CD4-positive, alpha-beta memory T cell (primary cell): ENCODE measurements around the gene KLHL25. TPM values are rescaled to one million over a fixed set of nuclear protein-coding genes. Genes with fewer than 3 reads are reported as not detected.
"Not testable (repeated sequence)": the region's sequence is repeated elsewhere in the genome, so short reads cannot be mapped to it uniquely, and the experiment has no call there.

Experiments used
- CTCF ChIA-PET: fragments of 350-600 bp; sonication (Branson Sonifier 250); formaldehyde crosslinking; loops from one replicate; lab custom pipeline; 2021; ENCODE audit warnings: inconsistent platforms; ENCODE audit not compliant: partially characterized antibody; lab: Charles Lee
- POLR2A ChIA-PET: fragments of 350-600 bp; sonication (Branson Sonifier 250); formaldehyde crosslinking; loops from one replicate; lab custom pipeline; 2021; ENCODE audit not compliant: partially characterized antibody; lab: Charles Lee
- DNase-seq, 5 donors: peaks; one replicate each; pipeline versions ENCODE4 v3.0.0 to v3.0.0-alpha.2; 2020 to 2022; ENCODE audit warnings: mixed read lengths in 1 of 5
- H3K27ac ChIP-seq: one replicate; pipeline ENCODE4 v1.7.0; 2013; ENCODE audit warnings: low read depth, low read length
- H3K27me3 ChIP-seq: 2 replicates; pipeline ENCODE4 v1.7.0; 2013; ENCODE audit warnings: mild to moderate bottlenecking, low read length, moderate library complexity; ENCODE audit not compliant: insufficient read depth
- H3K36me3 ChIP-seq: 2 replicates; pipeline ENCODE4 v1.7.0; 2013; ENCODE audit warnings: mild to moderate bottlenecking, low read length, moderate library complexity; ENCODE audit not compliant: insufficient read depth
- H3K4me1 ChIP-seq: 2 replicates; pipeline ENCODE4 v1.7.0; 2013; ENCODE audit warnings: mild to moderate bottlenecking, low read length, moderate library complexity; ENCODE audit not compliant: insufficient read depth
- H3K4me3 ChIP-seq, 2 donors: one replicate each; pipeline ENCODE4 v1.7.0; 2013; ENCODE audit warnings: low read length in 2 of 2, mild to moderate bottlenecking in 1 of 2
- H3K9me3 ChIP-seq, 2 donors: one replicate each; pipeline ENCODE4 v1.7.0; 2013; ENCODE audit warnings: low read length in 2 of 2, control low read depth in 1 of 2; ENCODE audit not compliant: control insufficient read depth in 1 of 2
- H3K27ac Mint-ChIP-seq, 7 donors: one replicate each; pipeline ENCODE4 v1.8.0; 2020 to 2021; ENCODE audit warnings: mixed read lengths in 7 of 7, mild to moderate bottlenecking in 6 of 7, inconsistent platforms in 3 of 7, moderate library complexity in 3 of 7
- H3K27me3 Mint-ChIP-seq, 2 donors: one replicate each; pipeline ENCODE4 v1.8.0; 2020 to 2021; ENCODE audit warnings: mixed read lengths in 2 of 2
- H3K36me3 Mint-ChIP-seq, 2 donors: one replicate each; pipeline ENCODE4 v1.8.0; 2020 to 2021; ENCODE audit warnings: mixed read lengths in 2 of 2, inconsistent platforms in 1 of 2, mild to moderate bottlenecking in 1 of 2
- H3K4me1 Mint-ChIP-seq, 4 donors: one replicate each; pipeline ENCODE4 v1.8.0; 2020 to 2021; ENCODE audit warnings: mixed read lengths in 4 of 4, mild to moderate bottlenecking in 1 of 4
- H3K4me3 Mint-ChIP-seq, 8 donors: one replicate each; pipeline ENCODE4 v1.8.0; 2020 to 2021; ENCODE audit warnings: mixed read lengths in 8 of 8, mild to moderate bottlenecking in 7 of 8, moderate library complexity in 6 of 8, inconsistent platforms in 3 of 8
- H3K9me3 Mint-ChIP-seq, 8 donors: one replicate each; pipeline ENCODE4 v1.8.0; 2020 to 2021; ENCODE audit warnings: mixed read lengths in 8 of 8, mild to moderate bottlenecking in 5 of 8, inconsistent platforms in 3 of 8, moderate library complexity in 1 of 8
- intact Hi-C: fragments of 100-400 bp; cut with micrococcal nuclease; formaldehyde crosslinking; loops from one replicate; pipeline ENCODE4 v1.15.1; 2023
- polyA plus RNA-seq, 2 donors: library from polyadenylated mRNA; unstranded; fragments of 300-500 nt; fragmentation: Illumina TruSeq; gene quantifications; one replicate each; pipeline ENCODE4 v1.2.3, GENCODE V29; 2021
- total RNA-seq, 2 experiments: library from RNA; stranded (reverse); gene quantifications; one replicate each; pipeline ENCODE4 v1.2.3, GENCODE V29; 2021

The KLHL25 gene
- total and polyA plus RNA-seq, 4 experiments from 2014 or later = 1.6 to 11.4 (median 6.7) TPM

DNA sequence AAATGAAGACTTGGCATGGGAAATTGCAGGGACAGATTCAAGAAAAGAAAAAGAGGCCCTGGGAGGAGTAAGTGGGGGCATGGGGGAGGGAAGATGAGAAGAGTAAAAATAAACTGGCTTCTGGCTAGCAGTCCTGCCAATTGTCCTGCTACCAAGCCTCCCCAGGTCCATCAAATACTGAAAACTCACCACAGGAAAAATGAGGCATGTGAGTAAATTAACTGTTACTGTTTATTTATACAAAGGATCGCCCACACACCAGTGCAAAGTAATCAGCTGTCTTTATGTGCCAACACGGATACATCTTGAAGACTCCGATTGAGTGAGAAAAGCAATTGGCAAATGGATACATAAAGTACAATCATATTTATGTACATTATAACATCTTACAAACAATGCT is 10.7 kb upstream of the KLHL25 start:
- H3K27ac ChIP-seq = no peak overlapping the region
- no peak overlapping the region for H3K4me3 Mint-ChIP-seq
- H3K9me3 Mint-ChIP-seq = peaks cover 0 to 2% (median 0%) of the 10 kb centered on the region in 8 donors
- DNase-seq = no peak
- no peaks in the 10 kb centered on the region for H3K4me1 Mint-ChIP-seq
- H3K27me3 ChIP-seq = no peaks in the 10 kb centered on the region
- peaks cover 0 to 2% of the 10 kb centered on the region in 2 donors for H3K27me3 Mint-ChIP-seq
- H3K36me3 Mint-ChIP-seq = peaks cover 0 to 1% of the 10 kb centered on the region in 2 donors
- H3K4me1 ChIP-seq = no peaks in the 10 kb centered on the region
- ChIA-PET CTCF (no interaction called here), POLR2A (interaction anchor here (0.7 to 0.9 kb wide), 2 partner anchors 11 to 79 kb away, joined by 3 read pairs; no protein-coding TSS in a partner anchor)
- no peak overlapping the region for H3K27ac Mint-ChIP-seq
- H3K9me3 ChIP-seq = no peaks in the 10 kb centered on the region
- H3K36me3 ChIP-seq = no peaks in the 10 kb centered on the region
- intact Hi-C loops = no loop called here
- H3K4me3 ChIP-seq = no peak overlapping the region

DNA sequence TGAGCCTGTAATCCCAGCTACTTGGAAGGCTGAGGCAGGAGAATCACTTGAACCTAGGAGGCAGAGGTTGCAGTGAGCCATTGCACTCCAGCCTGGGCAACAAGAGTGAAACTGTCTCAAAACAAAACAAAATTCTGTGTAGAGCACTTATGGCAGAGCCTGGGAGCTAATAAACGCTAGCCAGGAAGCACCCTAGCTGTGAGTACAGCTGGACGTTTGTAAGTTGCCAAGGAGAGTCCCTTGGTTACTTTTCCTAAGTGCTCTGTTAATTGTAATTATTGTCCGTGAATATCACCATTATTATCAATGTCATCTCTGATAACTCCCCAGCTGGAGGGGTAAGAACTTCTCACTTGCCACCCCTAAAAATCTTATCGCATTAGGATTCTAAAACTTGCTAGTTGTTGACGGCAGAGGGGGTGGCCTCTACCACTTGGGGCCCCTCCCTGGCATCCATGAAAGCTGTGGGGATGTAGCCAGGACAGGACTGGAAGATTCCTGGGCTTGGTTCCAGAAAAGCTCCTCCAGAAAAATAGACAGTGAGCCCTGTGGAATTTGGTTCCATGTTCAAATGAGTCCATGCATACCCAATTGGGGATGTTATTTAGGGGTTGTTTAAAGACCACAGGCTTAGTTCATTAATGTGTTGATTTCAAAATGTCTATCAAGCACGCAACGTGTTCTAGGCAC is 9.9 kb upstream of the KLHL25 start:
- H3K9me3 ChIP-seq = no peaks in the 10 kb centered on the region
- no peak for DNase-seq
- Mint-ChIP-seq H3K27me3 (peaks cover 0 to 3% of the 10 kb centered on the region in 2 donors), H3K4me1 (no peaks in the 10 kb centered on the region), H3K27ac (no peak overlapping the region), H3K36me3 (peaks cover 0 to 3% of the 10 kb centered on the region in 2 donors), H3K9me3 (peaks cover 0 to 2% (median 0%) of the 10 kb centered on the region in 8 donors), H3K4me3 (no peak overlapping the region)
- no peaks in the 10 kb centered on the region for H3K36me3 ChIP-seq
- H3K4me3 ChIP-seq = no peak overlapping the region
- POLR2A ChIA-PET = interaction anchor here (0.9 kb wide), 1 partner anchor 10 kb away, joined by 3 read pairs; no protein-coding TSS in a partner anchor
- intact Hi-C loops = no loop called here
- no peaks in the 10 kb centered on the region for H3K27me3 ChIP-seq
- no peak overlapping the region for H3K27ac ChIP-seq
- H3K4me1 ChIP-seq = no peaks in the 10 kb centered on the region
- CTCF ChIA-PET = no interaction called here

DNA sequence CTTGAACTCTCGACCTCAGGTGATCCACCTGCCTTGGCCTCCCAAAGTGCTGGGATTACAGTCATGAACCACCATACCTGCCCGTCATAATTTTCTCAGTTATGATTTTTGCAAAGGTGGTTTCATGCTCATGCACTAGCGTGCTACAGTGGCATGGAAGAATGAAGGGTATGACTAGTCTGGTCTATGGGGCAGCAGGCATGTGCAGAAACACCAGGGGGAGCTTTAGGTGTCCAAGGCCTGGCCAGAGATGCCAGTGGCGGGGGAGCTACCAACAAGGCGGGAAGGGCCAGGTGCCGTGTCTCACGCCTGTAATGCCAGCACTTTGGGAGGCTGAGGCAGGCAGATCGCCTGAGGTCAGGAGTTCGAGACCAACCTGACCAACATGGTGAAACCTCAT is 7.9 kb upstream of the KLHL25 start:
- H3K4me1 Mint-ChIP-seq, H3K27me3 ChIP-seq, H3K36me3 ChIP-seq, H3K9me3 ChIP-seq, POLR2A ChIA-PET, H3K4me1 ChIP-seq, intact Hi-C loops, DNase-seq, H3K27me3 Mint-ChIP-seq, H3K4me3 ChIP-seq, H3K9me3 Mint-ChIP-seq, H3K27ac ChIP-seq, H3K36me3 Mint-ChIP-seq, H3K27ac Mint-ChIP-seq, H3K4me3 Mint-ChIP-seq: not testable (repeated sequence)
- CTCF ChIA-PET = interaction anchor here (1.4 kb wide), 1 partner anchor 10 kb away, joined by 4 read pairs; no protein-coding TSS in a partner anchor

DNA sequence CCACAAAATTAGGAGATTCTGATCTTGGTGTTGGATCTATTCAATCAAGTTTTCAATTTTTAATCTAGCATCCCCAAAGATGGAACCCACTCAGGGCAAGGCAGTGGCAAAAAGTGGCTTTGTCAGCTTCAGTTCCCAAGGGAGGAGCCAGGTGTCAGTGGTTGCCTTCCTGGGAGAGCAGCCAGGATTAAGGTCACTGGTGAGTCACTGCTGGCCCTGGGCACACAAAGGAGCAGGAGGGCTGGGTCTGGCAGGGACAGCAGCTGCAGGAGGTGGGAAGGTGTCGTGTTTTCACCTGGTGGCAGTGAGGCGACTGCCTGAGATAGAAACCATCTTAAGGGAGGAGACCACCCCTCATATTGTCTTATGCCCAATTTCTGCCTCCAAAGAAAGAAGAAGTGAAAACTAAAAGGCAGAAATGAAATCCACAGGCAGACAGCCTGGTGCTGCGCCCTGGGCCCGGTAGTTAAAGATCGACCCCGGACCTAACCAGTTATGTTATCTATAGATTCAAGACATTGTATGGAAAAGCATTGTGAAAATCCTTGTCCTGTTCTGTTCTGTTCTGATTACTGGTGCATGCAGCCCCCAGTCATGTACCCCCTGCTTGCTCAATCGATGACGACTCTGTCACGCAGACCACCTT is 5.9 kb upstream of the KLHL25 start:
- no peak overlapping the region for H3K4me3 Mint-ChIP-seq
- POLR2A ChIA-PET = no interaction called here
- no peaks in the 10 kb centered on the region for H3K9me3 Mint-ChIP-seq
- H3K4me1 ChIP-seq = peaks cover 3% of the 10 kb centered on the region
- H3K27ac Mint-ChIP-seq = no peak overlapping the region
- CTCF ChIA-PET = no interaction called here
- H3K4me3 ChIP-seq = no peak overlapping the region
- H3K27me3 Mint-ChIP-seq = peaks cover 0 to 3% of the 10 kb centered on the region in 2 donors
- peaks cover 2 to 6% (median 5%) of the 10 kb centered on the region in 4 donors for H3K4me1 Mint-ChIP-seq
- no peak overlapping the region for H3K27ac ChIP-seq
- peaks cover 0 to 3% of the 10 kb centered on the region in 2 donors for H3K36me3 Mint-ChIP-seq
- intact Hi-C loops = no loop called here
- no peaks in the 10 kb centered on the region for H3K36me3 ChIP-seq
- no peaks in the 10 kb centered on the region for H3K9me3 ChIP-seq
- H3K27me3 ChIP-seq = no peaks in the 10 kb centered on the region
- DNase-seq = no peak

DNA sequence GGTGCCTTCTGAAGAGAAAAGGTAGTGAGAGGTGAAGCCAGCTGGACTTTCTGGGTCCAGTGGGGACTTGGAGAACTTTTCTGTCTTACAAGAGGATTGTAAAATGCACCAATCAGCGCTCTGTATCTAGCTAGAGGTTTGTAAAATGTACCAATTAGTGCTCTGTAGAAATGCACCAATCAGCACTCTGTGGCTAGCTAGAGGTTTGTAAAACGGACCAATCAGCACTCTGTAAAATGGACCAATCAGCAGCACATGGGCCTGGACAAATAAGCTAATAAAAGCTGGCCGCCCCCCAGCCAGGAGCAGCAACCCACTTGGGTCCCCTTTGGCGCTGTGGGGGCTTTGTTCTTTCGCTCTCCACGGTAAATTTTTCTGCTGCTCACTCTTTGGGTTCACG is 1.6 kb upstream of the KLHL25 start:
- H3K27me3 Mint-ChIP-seq, intact Hi-C loops, H3K36me3 Mint-ChIP-seq, H3K27ac ChIP-seq, H3K9me3 ChIP-seq, H3K4me3 ChIP-seq, DNase-seq, H3K36me3 ChIP-seq, H3K9me3 Mint-ChIP-seq, H3K27me3 ChIP-seq: not testable (repeated sequence)
- Mint-ChIP-seq H3K4me3 (peak overlapping the region in 2 of 8 donors; percentile 55 to 79), H3K4me1 (peaks cover 22 to 43% (median 31%) of the 10 kb centered on the region in 4 donors), H3K27ac (peak overlapping the region in 1 of 7 donors; percentile 71)
- POLR2A ChIA-PET = interaction anchor here (1.4 to 5.4 kb wide), 2 partner anchors 11 to 483 kb away, joined by 3 to 36 read pairs; no protein-coding TSS in a partner anchor
- CTCF ChIA-PET = interaction anchor here (0.8 to 1.6 kb wide), 3 partner anchors 35 to 67 kb away, joined by 3 read pairs; no protein-coding TSS in a partner anchor
- peaks cover 30% of the 10 kb centered on the region for H3K4me1 ChIP-seq

DNA sequence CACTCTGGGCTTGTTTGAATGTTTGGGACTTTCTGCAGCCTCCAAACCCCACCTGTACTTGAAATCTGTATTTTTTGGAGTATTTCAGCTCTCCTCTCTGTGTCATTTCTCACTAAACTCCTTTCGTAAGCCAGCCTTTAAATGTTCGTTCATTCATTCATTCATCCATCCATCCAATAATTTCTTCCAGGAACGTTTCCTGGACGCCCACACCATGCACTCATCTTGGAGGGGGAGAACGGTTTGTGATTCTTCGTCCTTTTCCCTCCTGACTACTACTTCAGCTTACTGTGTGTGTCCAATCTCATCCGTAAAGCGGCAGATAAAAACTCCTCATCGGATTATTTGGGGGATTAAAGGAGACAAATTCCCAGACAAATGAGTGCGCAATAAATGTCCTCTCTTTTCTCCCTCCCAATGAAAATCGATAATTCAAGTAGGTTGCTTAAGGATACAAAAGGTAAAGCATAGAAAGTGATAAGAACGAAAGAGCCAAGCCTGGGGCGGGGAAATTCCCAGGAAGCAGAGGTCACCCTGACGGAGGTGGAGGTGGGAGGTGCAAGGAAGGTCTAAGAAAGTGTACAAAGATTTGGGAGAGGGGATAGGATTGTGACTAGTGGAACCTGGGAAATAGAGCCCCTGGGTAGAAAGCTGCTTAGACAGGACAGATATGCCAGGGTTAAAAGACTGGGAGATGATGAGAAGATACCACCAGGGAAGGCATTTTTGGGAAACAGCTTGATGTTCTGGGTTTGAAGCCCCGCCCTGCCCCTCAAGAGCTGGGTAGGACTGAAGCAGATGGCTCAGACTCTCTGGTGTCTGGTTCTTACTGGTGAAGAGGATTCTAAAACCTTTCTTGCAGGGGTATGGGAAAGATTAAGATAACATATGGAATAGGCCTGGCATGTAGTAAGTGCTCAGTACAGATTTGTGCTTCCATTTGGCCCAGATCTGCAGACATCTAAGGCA is 896 bp upstream of the KLHL25 start:
- no peak for DNase-seq
- Histone ChIP-seq H3K27ac (no peak overlapping the region), H3K27me3 (no peaks in the 10 kb centered on the region), H3K4me1 (peaks cover 30% of the 10 kb centered on the region), H3K4me3 (peak overlapping the region; percentile 7 to 58), H3K9me3 (no peaks in the 10 kb centered on the region), H3K36me3 (no peaks in the 10 kb centered on the region)
- intact Hi-C loops = no loop called here
- Mint-ChIP-seq H3K9me3 (no peaks in the 10 kb centered on the region), H3K4me3 (peak overlapping the region; percentile 79 to 94 (median 90)), H3K4me1 (peaks cover 23 to 46% (median 33%) of the 10 kb centered on the region in 4 donors), H3K27ac (peak overlapping the region; percentile 38 to 88 (median 60)), H3K27me3 (peaks cover 0 to 2% of the 10 kb centered on the region in 2 donors), H3K36me3 (peaks cover 3 to 5% of the 10 kb centered on the region in 2 donors)
- ChIA-PET CTCF (interaction anchor here (0.8 to 1.6 kb wide), 3 partner anchors 35 to 66 kb away, joined by 3 read pairs; no protein-coding TSS in a partner anchor), POLR2A (interaction anchor here (5.4 kb wide), 1 partner anchor 10 kb away, joined by 36 read pairs; no protein-coding TSS in a partner anchor)
